Putamen (tissue), 1 donor: ENCODE measurements around the gene SLIT2.

Experiments
- DNase-seq: peaks from one replicate; pipeline ENCODE4 v3.0.0-alpha.2; 2016; ENCODE audit warnings: low spot score

The SLIT2 gene

GRCh38 chr4:20266215-20267082 is 14.7 kb downstream of the SLIT2 start:
- DNase-seq, result no peak

GRCh38 chr4:20268028-20268427 is 16.3 kb downstream of the SLIT2 start:
- no peak for DNase-seq

- DNase-seq, result no peak
Observed at GRCh38 chr4:20269320-20269719, 17.6 kb downstream of the SLIT2 start.

- no peak for DNase-seq
Observed at GRCh38 chr4:20271950-20272349, 20.2 kb downstream of the SLIT2 start.

GRCh38 chr4:20272411-20272872 is 20.7 kb downstream of the SLIT2 start:
- no peak for DNase-seq

- no peak for DNase-seq
Observed at GRCh38 chr4:20273793-20274192, 22.1 kb downstream of the SLIT2 start.

- no peak for DNase-seq
Observed at GRCh38 chr4:20276848-20277247, 25.1 kb downstream of the SLIT2 start.

- DNase-seq, result no peak
Observed at GRCh38 chr4:20278195-20278594, 26.5 kb downstream of the SLIT2 start.

GRCh38 chr4:20279381-20279780 is 27.7 kb downstream of the SLIT2 start:
- no peak for DNase-seq

GRCh38 chr4:20281453-20281852 is 29.7 kb downstream of the SLIT2 start:
- DNase-seq, result no peak

GRCh38 chr4:20283039-20283438 is 31.3 kb downstream of the SLIT2 start:
- DNase-seq, result no peak

- no peak for DNase-seq
Observed at GRCh38 chr4:20284990-20285389, 33.3 kb downstream of the SLIT2 start.

- DNase-seq, result no peak
Observed at GRCh38 chr4:20287246-20287645, 35.5 kb downstream of the SLIT2 start.

GRCh38 chr4:20288047-20288650 is 36.4 kb downstream of the SLIT2 start:
- DNase-seq, result no peak

GRCh38 chr4:20288846-20289512 is 37.3 kb downstream of the SLIT2 start:
- DNase-seq, result no peak

GRCh38 chr4:20289782-20290181 is 38.1 kb downstream of the SLIT2 start:
- DNase-seq, result no peak

GRCh38 chr4:20292739-20293138 is 41.0 kb downstream of the SLIT2 start:
- DNase-seq, result no peak

GRCh38 chr4:20297261-20297660 is 45.6 kb downstream of the SLIT2 start:
- no peak for DNase-seq

- DNase-seq, result no peak
Observed at GRCh38 chr4:20297783-20298182, 46.1 kb downstream of the SLIT2 start.

- no peak for DNase-seq
Observed at GRCh38 chr4:20298455-20298854, 46.8 kb downstream of the SLIT2 start.

- DNase-seq, result no peak
Observed at GRCh38 chr4:20298986-20299385, 47.3 kb downstream of the SLIT2 start.

- no peak for DNase-seq
Observed at GRCh38 chr4:20299515-20299914, 47.8 kb downstream of the SLIT2 start.

GRCh38 chr4:20301161-20301560 is 49.5 kb downstream of the SLIT2 start:
- no peak for DNase-seq
